ENCODE data around the gene PRPF31. TPM values are rescaled to one million over a fixed set of nuclear protein-coding genes. Genes with fewer than 3 reads are reported as not detected.
"Not testable (repeated sequence)": the region's sequence is repeated elsewhere in the genome, so short reads cannot be mapped to it uniquely, and the experiment has no call there.

Gene PRPF31
- total and polyA plus RNA-seq, 9 of the 15 experiments (the other 6 are each of a cell fraction or from before 2014, with no cell fraction given), result 5.8 to 92.2 (median 69.2) TPM

DNA sequence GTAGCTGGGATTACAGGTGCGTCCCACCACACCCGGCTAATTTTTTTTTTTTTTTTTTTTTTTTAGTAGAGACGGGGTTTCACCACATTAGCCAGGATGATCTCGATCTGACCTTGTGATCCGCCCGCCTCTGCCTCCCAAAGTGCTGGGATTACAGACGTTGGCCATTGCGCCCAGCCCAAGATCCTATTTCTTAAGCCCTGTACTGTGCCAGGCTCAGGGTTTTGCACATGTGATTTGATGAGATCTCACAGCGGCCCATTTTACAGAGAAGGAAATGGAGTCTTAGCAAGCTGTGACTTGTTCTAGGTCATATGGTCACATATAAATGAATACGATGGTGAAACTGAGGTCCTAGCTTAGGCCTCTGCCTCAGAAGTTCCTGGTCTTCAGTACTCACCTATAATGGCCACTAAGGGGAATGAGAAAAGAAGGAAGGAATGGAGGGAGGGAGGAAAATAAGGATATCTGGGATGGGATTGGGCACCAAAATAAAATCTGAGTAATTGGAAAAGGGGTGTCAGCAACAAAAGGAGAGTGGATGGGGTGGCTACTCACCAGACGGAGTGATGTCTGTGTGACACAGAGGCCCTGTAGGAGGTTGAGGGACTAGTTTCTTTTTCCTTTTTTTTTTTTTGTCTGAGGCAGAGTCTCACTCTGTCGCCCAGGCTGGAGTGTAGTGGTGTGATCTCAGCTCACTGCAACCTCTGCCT lies 16.2 kb upstream of the PRPF31 start:
- POLR2A ChIA-PET, result interaction anchor here (0.6 to 1.0 kb wide), 3 partner anchors 11 to 102 kb away, joined by 3 read pairs; no protein-coding TSS in a partner anchor
- Histone ChIP-seq H3K27me3 (ENCODE audit: control insufficient read depth in 2 of 2, insufficient read depth in 2 of 2, low read length in 2 of 2) (peaks cover 0 to 9% of the 10 kb centered on the region in 2 experiments; a peak in 2 of 5 replicates), H2AFZ (ENCODE audit: low read depth, low read length) (no peak overlapping the region), H3K36me3 (ENCODE audit: control insufficient read depth, insufficient read depth, low read length) (peaks cover 2% of the 10 kb centered on the region; the same call in 2 of the 3 replicates), H3K4me1 (replicated peaks in 1 of 2; ENCODE audit: control insufficient read depth in 2 of 2, insufficient read depth in 2 of 2, low read length in 2 of 2) (peaks cover 0 to 41% of the 10 kb centered on the region in 2 experiments; a peak in 4 of 5 replicates), H3K4me3 (no peak overlapping the region), H3K4me2 (ENCODE audit: insufficient read depth, low read length) (no peak overlapping the region), H3K9me3 (replicated peaks; ENCODE audit: control insufficient read depth, insufficient read depth, low read depth, low read length) (peaks cover under 1% of the 10 kb centered on the region; the same call in 1 of the 2 replicates), H3K27ac (ENCODE audit: extremely low read depth, low read depth, low read length) (no peak overlapping the region), H4K20me1 (replicated peaks; ENCODE audit: control insufficient read depth, insufficient read depth, low read length) (no peaks in the 10 kb centered on the region), H3K9me1 (ENCODE audit: control insufficient read depth, insufficient read depth, low read length) (no peaks in the 10 kb centered on the region), H3K79me2 (ENCODE audit: control insufficient read depth, insufficient read depth, low read length) (peaks cover 17% of the 10 kb centered on the region), H3K9ac (ENCODE audit: insufficient read depth in 1 of 2, low read depth in 2 of 2, low read length in 2 of 2) (no peak overlapping the region)
- intact Hi-C loops (cut with micrococcal nuclease) (no loop called here), in situ Hi-C loops (cut with MboI) (no loop called here)
- BruUV-seq (replicated peaks), result no TSS peak
- ATAC-seq (no peak), FAIRE-seq (no peak), DNase-seq (ENCODE audit: extremely low read depth in 1 of 4, low spot score in 3 of 4) (no peak)
- 63% methylated on average over 8 of the region's 12 CpGs for WGBS (ENCODE audit: insufficient coverage, low coverage, missing lambda C conversion rate)
- CTCF ChIA-PET (ENCODE audit: low intra/inter-chr PET ratio), result no interaction called here
- TF ChIP-seq STAG1 (CRISPR knock-in tag; IDR thresholded peaks at IDR 0.05; ENCODE audit: borderline replicate concordance) (no peak), HDAC6 (IDR thresholded peaks at IDR 0.05; ENCODE audit: low read depth, low read length) (no peak), CREM (IDR thresholded peaks at IDR 0.05; ENCODE audit: low read depth) (no peak)

DNA sequence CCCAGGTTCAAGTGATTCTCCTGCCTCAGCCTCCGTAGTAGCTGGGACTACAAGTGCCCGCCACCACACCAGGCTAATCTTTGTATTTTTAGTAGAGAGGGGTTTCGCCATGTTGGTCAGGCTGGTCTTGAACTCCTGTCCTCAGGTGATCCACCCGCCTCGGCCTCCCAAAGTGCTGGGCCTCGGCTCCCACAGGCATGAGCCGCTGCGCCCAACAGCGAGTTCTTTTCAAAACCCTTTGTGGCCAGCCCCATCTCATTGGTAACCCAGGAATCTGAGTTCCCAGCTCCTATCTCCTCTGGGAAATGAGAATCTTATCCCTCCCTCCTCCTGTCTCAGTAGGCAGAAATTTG lies 15.7 kb upstream of the PRPF31 start:
- CTCF ChIA-PET (ENCODE audit: low intra/inter-chr PET ratio); ATAC-seq; in situ Hi-C loops (cut with MboI); intact Hi-C loops (cut with micrococcal nuclease); H3K36me3 ChIP-seq (ENCODE audit: control insufficient read depth, insufficient read depth, low read length); H3K9ac ChIP-seq (ENCODE audit: insufficient read depth in 1 of 2, low read depth in 2 of 2, low read length in 2 of 2); H3K4me2 ChIP-seq (ENCODE audit: insufficient read depth, low read length); FAIRE-seq; H3K27ac ChIP-seq (ENCODE audit: extremely low read depth, low read depth, low read length); H3K9me3 ChIP-seq (replicated peaks; ENCODE audit: control insufficient read depth, insufficient read depth, low read depth, low read length); BruUV-seq (replicated peaks); H3K9me1 ChIP-seq (ENCODE audit: control insufficient read depth, insufficient read depth, low read length); H3K4me3 ChIP-seq; H2AFZ ChIP-seq (ENCODE audit: low read depth, low read length); H4K20me1 ChIP-seq (replicated peaks; ENCODE audit: control insufficient read depth, insufficient read depth, low read length); DNase-seq (ENCODE audit: extremely low read depth in 1 of 4, low spot score in 3 of 4); POLR2A ChIA-PET; H3K27me3 ChIP-seq (ENCODE audit: control insufficient read depth in 2 of 2, insufficient read depth in 2 of 2, low read length in 2 of 2): not testable (repeated sequence)
- H3K4me1 ChIP-seq (replicated peaks in 1 of 2; ENCODE audit: control insufficient read depth in 2 of 2, insufficient read depth in 2 of 2, low read length in 2 of 2), result peaks cover 0 to 41% of the 10 kb centered on the region in 2 experiments; a peak in 4 of 5 replicates
- 81% methylated on average over 5 of the region's 9 CpGs for WGBS (ENCODE audit: insufficient coverage, low coverage, missing lambda C conversion rate)
- peaks cover 22% of the 10 kb centered on the region for H3K79me2 ChIP-seq (ENCODE audit: control insufficient read depth, insufficient read depth, low read length)
